Adrenal gland (tissue), 5 donors: ENCODE results near the gene GSK3B.

Experiments used
- POLR2A ChIP-seq, 2 donors: fragments of 450-650 bp; IDR thresholded peaks; one replicate each; pipeline ENCODE4 v1.6.1; 2017; ENCODE audit warnings: antibody characterized with exemption in 2 of 2, mild to moderate bottlenecking in 2 of 2, moderate library complexity in 1 of 2
- TF ChIP-seq, protein P1 (sequence below), 6 experiments: fragments of 450-650 bp in 4 of 6; fragments of 200-600 bp in 2 of 6; sonication (generic) in 1 of 6; IDR thresholded peaks; 1 replicate in 5 of 6; 2 replicates in 1 of 6; pipeline versions ENCODE4 v1.5.1 to v1.8.0; 2016 to 2021; ENCODE audit warnings: antibody characterized with exemption in 6 of 6, mild to moderate bottlenecking in 2 of 6, moderate library complexity in 1 of 6
- donor health status: DM: no; HTN: no; CAD: no.

DNA sequence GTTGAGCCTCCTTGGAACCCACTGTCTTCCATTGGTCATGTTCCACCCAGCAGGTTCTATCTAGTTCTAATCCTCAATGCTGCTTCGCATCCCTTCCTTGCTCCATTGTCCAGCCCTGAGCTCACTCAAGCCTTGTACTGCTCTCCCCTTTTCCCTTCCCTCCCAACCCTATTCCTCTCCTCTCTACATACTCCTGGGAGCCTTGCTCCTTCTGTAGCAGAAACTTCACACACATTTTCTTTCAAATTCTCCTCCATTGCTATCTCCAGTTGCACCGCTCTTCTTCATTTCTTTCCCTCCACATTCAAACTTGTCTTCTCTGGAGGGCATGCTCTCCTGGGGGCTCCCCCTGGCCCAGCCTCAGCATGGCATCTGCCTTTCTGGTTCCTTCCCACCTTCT, 297.9 kb downstream of the GSK3B start:
- TF ChIP-seq, protein P1, sequence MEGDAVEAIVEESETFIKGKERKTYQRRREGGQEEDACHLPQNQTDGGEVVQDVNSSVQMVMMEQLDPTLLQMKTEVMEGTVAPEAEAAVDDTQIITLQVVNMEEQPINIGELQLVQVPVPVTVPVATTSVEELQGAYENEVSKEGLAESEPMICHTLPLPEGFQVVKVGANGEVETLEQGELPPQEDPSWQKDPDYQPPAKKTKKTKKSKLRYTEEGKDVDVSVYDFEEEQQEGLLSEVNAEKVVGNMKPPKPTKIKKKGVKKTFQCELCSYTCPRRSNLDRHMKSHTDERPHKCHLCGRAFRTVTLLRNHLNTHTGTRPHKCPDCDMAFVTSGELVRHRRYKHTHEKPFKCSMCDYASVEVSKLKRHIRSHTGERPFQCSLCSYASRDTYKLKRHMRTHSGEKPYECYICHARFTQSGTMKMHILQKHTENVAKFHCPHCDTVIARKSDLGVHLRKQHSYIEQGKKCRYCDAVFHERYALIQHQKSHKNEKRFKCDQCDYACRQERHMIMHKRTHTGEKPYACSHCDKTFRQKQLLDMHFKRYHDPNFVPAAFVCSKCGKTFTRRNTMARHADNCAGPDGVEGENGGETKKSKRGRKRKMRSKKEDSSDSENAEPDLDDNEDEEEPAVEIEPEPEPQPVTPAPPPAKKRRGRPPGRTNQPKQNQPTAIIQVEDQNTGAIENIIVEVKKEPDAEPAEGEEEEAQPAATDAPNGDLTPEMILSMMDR (IDR thresholded peaks at IDR 0.05) = no peak
- no peak for TF ChIP-seq POLR2A (IDR thresholded peaks at IDR 0.05)
